Activated T-helper 2 cell treated with anti-CD3 and anti-CD28 coated beads, Interferon-gamma antibody, Interleukin-2, Interleukin-4, amounts not matched to agents 10 μg/mL and 5 μg/mL and 100 μg/mL, durations not matched to agents 14 hours and 24 hours and 36 hours (primary cell): ENCODE measurements around the gene DLG3. TPM values are rescaled to one million over a fixed set of nuclear protein-coding genes. Genes with fewer than 3 reads are reported as not detected.
"Not testable (repeated sequence)": the region's sequence is repeated elsewhere in the genome, so short reads cannot be mapped to it uniquely, and the experiment has no call there.

Source experiments
- DNase-seq: peaks from one replicate; pipeline ENCODE4 v3.0.0; 2021; ENCODE audit warnings: low spot score
- H3K27ac Mint-ChIP-seq: one replicate; pipeline ENCODE4 v1.8.0; 2021; ENCODE audit warnings: mixed read lengths
- H3K27me3 Mint-ChIP-seq: one replicate; pipeline ENCODE4 v1.8.0; 2021; ENCODE audit warnings: low read depth, mixed read lengths
- H3K36me3 Mint-ChIP-seq: one replicate; pipeline ENCODE4 v1.8.0; 2021; ENCODE audit warnings: low read depth, mixed read lengths
- H3K4me1 Mint-ChIP-seq: one replicate; pipeline ENCODE4 v1.8.0; 2021; ENCODE audit warnings: low read depth, mixed read lengths
- H3K4me3 Mint-ChIP-seq: one replicate; pipeline ENCODE4 v1.8.0; 2021; ENCODE audit warnings: low read depth, mild to moderate bottlenecking, moderate library complexity, mixed read lengths
- H3K9me3 Mint-ChIP-seq: one replicate; pipeline ENCODE4 v1.8.0; 2021; ENCODE audit warnings: mixed read lengths
- intact Hi-C: fragments of 100-400 bp; cut with micrococcal nuclease; formaldehyde crosslinking; loops from one replicate; pipeline ENCODE4 v1.15.1; 2023
- total RNA-seq: library from RNA; stranded (reverse); gene quantifications from 2 replicates; pipeline ENCODE4 v1.2.3, GENCODE V29; 2022

DLG3 gene
- total RNA-seq, 1 donor from 2014 or later, result 40.9 TPM

DNA sequence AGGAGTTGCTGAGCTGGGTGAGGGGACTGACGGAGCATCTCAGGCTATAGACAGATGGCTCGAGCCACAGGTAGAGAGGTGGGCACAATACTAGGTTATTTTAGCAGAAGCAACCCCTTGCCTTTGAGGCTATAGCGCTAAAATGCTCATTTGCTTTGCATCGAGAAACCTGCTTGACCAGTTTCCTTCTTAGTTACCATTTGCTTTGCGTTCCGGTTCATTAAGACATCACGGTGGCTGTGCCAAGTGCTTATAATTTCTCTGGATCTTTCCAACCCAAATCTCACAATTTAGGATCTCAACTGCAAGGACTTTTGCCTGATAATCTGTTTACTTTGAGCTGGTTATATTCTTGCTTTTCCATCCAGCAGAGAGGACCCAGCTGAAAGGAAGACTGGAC lies 40.8 kb downstream of the DLG3 start:
- Mint-ChIP-seq H3K27me3 (no peaks in the 10 kb centered on the region), H3K27ac (no peak overlapping the region), H3K4me1 (no peaks in the 10 kb centered on the region), H3K9me3 (no peaks in the 10 kb centered on the region), H3K4me3 (no peak overlapping the region), H3K36me3 (peaks cover 24% of the 10 kb centered on the region)
- DNase-seq, result no peak
- intact Hi-C loops, result no loop called here

DNA sequence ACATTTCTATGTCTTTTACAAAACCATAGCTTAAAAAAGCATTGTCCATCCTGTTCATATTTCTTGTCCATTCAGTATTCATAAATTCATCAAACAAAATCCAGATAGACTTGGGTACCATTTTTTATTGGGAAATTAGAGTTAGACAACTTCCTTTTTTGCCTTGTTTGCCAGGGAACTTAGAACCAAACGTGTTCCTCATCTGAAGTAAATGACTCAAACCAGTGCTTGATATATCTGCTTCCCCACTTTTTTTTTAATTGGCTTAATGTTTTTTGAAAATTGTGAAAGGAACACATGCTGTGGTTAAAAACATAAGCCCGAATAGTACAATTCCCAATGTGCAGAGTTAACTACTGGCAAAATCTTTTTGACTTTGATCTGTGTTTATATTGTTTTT lies 44.2 kb downstream of the DLG3 start:
- Mint-ChIP-seq H3K4me1 (peaks cover 2% of the 10 kb centered on the region), H3K27ac (no peak overlapping the region), H3K4me3 (no peak overlapping the region), H3K27me3 (no peaks in the 10 kb centered on the region), H3K9me3 (no peaks in the 10 kb centered on the region), H3K36me3 (peaks cover 36% of the 10 kb centered on the region)
- intact Hi-C loops, result no loop called here
- no peak for DNase-seq

DNA sequence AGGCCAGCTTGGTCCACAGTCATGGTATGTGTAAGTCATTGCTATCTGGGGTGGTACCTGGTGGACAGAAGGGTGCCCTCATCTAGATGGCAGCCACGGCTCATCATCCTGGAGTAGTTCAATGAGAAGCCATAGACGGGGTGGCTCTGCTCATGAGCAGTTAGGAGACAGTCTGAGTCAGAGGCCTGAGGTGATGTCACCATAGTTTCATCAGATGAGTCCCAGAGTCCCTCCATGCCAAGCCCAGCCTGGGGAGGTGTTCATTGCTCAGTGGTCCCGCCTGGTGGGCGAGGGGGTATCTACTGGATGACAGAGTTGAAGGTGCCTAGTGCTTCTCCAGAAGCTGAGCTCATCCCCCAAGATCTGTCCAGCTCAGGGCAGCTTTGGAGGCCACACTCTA lies 49.8 kb downstream of the DLG3 start:
- Mint-ChIP-seq H3K36me3 (peaks cover 57% of the 10 kb centered on the region), H3K27me3 (no peaks in the 10 kb centered on the region), H3K27ac (no peak overlapping the region), H3K9me3 (no peaks in the 10 kb centered on the region), H3K4me1 (peaks cover 5% of the 10 kb centered on the region), H3K4me3 (no peak overlapping the region)
- no peak for DNase-seq
- intact Hi-C loops, result no loop called here

DNA sequence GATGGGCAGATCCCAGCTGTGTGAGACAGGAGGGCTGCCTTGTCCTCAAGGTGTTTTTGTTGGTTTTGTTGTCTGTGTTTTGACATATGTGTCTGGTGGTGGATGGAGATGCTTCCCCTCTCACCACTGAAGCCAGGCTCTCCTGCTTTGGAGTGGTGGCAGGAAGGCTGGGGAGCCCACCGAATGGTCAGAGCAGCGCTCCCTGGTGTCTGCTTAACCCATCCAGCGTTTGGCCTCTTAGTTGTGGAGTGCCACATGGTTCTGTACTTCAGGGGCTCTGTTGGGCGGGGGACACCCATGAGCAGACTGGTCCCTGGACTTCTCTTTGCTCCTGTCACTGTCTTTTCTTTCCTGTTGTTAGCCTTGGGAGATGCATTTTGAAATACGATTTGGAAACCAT lies 51.9 kb downstream of the DLG3 start:
- H3K27ac Mint-ChIP-seq, result no peak overlapping the region
- no peak for DNase-seq
- intact Hi-C loops, result no loop called here
- H3K9me3 Mint-ChIP-seq, result no peaks in the 10 kb centered on the region
- H3K36me3 Mint-ChIP-seq, result peaks cover 55% of the 10 kb centered on the region
- H3K27me3 Mint-ChIP-seq, result no peaks in the 10 kb centered on the region
- H3K4me1 Mint-ChIP-seq, result peaks cover 5% of the 10 kb centered on the region
- no peak overlapping the region for H3K4me3 Mint-ChIP-seq

DNA sequence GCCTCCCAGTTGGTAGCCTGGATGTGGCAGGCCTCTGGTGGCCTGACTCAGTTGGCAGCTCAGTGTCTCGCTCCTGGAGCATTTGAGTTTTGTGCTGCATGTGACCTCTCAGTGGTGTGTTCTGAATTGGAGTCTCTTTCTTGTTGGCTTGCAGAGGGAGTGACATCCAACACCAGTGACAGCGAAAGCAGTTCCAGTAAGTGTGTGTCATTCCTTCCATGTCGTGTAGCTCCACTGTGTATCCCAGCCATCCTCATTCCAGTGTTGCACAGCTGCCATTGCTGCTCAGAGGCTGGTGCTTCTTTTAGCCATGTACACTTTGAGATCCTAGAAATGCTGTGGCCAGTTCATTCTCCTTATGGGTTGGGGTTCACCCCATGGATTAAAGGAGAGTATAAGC lies 52.4 kb downstream of the DLG3 start:
- Mint-ChIP-seq H3K27me3 (no peaks in the 10 kb centered on the region), H3K4me1 (peaks cover 3% of the 10 kb centered on the region), H3K4me3 (no peak overlapping the region), H3K36me3 (peaks cover 52% of the 10 kb centered on the region), H3K9me3 (no peaks in the 10 kb centered on the region), H3K27ac (no peak overlapping the region)
- intact Hi-C loops, result no loop called here
- no peak for DNase-seq

GRCh38 chrX:70498129-70498528 lies 53.5 kb downstream of the DLG3 start:
- no peak overlapping the region for H3K27ac Mint-ChIP-seq
- DNase-seq, result no peak
- H3K4me1 Mint-ChIP-seq, result peaks cover 3% of the 10 kb centered on the region
- H3K4me3 Mint-ChIP-seq, result no peak overlapping the region
- peaks cover 50% of the 10 kb centered on the region for H3K36me3 Mint-ChIP-seq
- H3K27me3 Mint-ChIP-seq, result no peaks in the 10 kb centered on the region
- intact Hi-C loops, result no loop called here
- H3K9me3 Mint-ChIP-seq, result no peaks in the 10 kb centered on the region

- Mint-ChIP-seq H3K27me3 (no peaks in the 10 kb centered on the region), H3K9me3 (no peaks in the 10 kb centered on the region), H3K36me3 (peaks cover 34% of the 10 kb centered on the region), H3K4me3 (no peak overlapping the region), H3K27ac (no peak overlapping the region), H3K4me1 (peaks cover 18% of the 10 kb centered on the region)
- intact Hi-C loops, result no loop called here
- DNase-seq, result no peak
Measured at GRCh38 chrX:70500826-70501225, 56.2 kb downstream of the DLG3 start.

GRCh38 chrX:70504772-70505450 lies 60.3 kb downstream of the DLG3 start:
- H3K27me3 Mint-ChIP-seq, result no peaks in the 10 kb centered on the region
- peaks cover 34% of the 10 kb centered on the region for H3K4me1 Mint-ChIP-seq
- H3K27ac Mint-ChIP-seq, result peak overlapping the region; percentile 50
- H3K4me3 Mint-ChIP-seq, result no peak overlapping the region
- H3K9me3 Mint-ChIP-seq, result no peaks in the 10 kb centered on the region
- peaks cover 12% of the 10 kb centered on the region for H3K36me3 Mint-ChIP-seq
- intact Hi-C loops, result no loop called here
- DNase-seq, result no peak

GRCh38 chrX:70505451-70505841 lies 60.8 kb downstream of the DLG3 start:
- Mint-ChIP-seq H3K4me3 (no peak overlapping the region), H3K9me3 (no peaks in the 10 kb centered on the region)
- intact Hi-C loops, result no loop called here

DNA sequence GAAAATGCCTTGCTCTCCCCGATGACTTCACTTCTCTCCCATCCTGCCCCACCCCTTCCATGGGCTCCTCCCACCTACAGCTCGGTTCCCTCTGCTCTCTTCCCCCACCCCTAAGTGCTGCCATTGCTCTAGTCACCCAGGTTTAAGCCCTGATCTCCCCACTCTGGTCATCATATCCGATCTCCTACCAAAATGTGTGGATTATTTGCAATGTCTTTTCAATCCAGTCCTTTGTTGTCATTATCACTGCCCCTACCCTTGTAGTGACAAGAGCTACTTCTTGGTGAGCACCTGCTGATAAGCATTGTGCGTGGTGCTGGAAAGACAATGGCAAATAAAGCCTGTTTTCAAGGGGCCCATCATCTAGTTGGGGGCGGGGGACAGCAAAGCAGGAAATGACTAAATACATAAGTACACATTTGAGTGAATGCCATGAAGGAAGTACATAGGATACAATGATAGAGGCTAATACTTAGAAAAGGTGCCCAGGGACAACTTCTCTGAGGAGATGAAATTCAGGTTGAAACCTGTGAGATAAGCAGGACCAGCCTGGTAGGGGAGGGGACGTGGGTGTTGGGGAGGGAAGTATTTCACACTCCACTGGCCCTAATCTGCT lies 63.8 kb downstream of the DLG3 start:
- DNase-seq, result peak; percentile 9
- Mint-ChIP-seq H3K4me1 (peaks cover 35% of the 10 kb centered on the region), H3K36me3 (peaks cover 3% of the 10 kb centered on the region), H3K9me3 (no peaks in the 10 kb centered on the region), H3K27me3 (no peaks in the 10 kb centered on the region), H3K27ac (peak overlapping the region; percentile 84), H3K4me3 (peak overlapping the region; percentile 14)
- intact Hi-C loops, result loop anchor here (2.0 kb wide), 2 partner anchors 52 to 148 kb away; no protein-coding TSS in a partner anchor

More at GRCh38 chrX:70505451-70505841, 60.8 kb downstream of the DLG3 start:
- DNase-seq, result no peak
- Mint-ChIP-seq H3K27ac (peak overlapping the region; percentile 50), H3K27me3 (no peaks in the 10 kb centered on the region), H3K36me3 (peaks cover 11% of the 10 kb centered on the region), H3K4me1 (peaks cover 35% of the 10 kb centered on the region)

DNA sequence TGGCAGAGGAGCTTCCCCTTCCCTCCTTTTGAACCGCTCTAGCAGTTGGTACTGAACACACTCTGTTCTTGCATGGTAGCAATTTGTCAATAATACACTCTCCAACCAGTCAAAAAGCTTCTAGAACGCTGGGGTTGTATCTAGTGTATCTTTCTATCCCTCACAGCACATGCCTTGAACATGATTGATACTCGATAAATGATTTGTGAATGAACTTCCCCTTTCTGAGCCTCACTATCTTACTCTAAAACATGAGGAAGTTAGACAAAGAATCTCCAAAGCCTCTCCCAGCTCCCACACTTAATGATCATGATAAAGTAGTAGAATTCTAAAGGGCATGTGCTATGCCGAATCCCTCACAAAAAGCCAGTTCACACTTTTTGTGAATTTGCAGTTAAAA lies 64.4 kb downstream of the DLG3 start:
- peak overlapping the region; percentile 84 for H3K27ac Mint-ChIP-seq
- H3K9me3 Mint-ChIP-seq, result no peaks in the 10 kb centered on the region
- no peak for DNase-seq
- no peaks in the 10 kb centered on the region for H3K27me3 Mint-ChIP-seq
- peaks cover 34% of the 10 kb centered on the region for H3K4me1 Mint-ChIP-seq
- H3K36me3 Mint-ChIP-seq, result peaks cover 3% of the 10 kb centered on the region
- H3K4me3 Mint-ChIP-seq, result no peak overlapping the region
- intact Hi-C loops, result loop anchor here (2.0 kb wide), 2 partner anchors 52 to 148 kb away; no protein-coding TSS in a partner anchor

GRCh38 chrX:70515270-70515669 lies 70.6 kb downstream of the DLG3 start:
- H3K27ac Mint-ChIP-seq, DNase-seq, intact Hi-C loops, H3K36me3 Mint-ChIP-seq, H3K27me3 Mint-ChIP-seq, H3K9me3 Mint-ChIP-seq, H3K4me3 Mint-ChIP-seq, H3K4me1 Mint-ChIP-seq: not testable (repeated sequence)

- H3K9me3 Mint-ChIP-seq, H3K4me3 Mint-ChIP-seq, H3K27me3 Mint-ChIP-seq, H3K27ac Mint-ChIP-seq, H3K36me3 Mint-ChIP-seq, intact Hi-C loops, DNase-seq, H3K4me1 Mint-ChIP-seq: not testable (repeated sequence)
Measured at GRCh38 chrX:70515692-70516091, 71.1 kb downstream of the DLG3 start.
